HEK293T (cell line): ENCODE results near the gene TMEM176B.

ENCODE experiments used
- ARNT ChIP-seq: fragments of 450-650 bp; IDR thresholded peaks from 2 replicates; pipeline ENCODE4 v1.6.1; 2017; ENCODE audit warnings: mild to moderate bottlenecking
- BHLHE40 ChIP-seq: fragments of 450-650 bp; IDR thresholded peaks from 2 replicates; pipeline ENCODE4 v1.6.1; 2016; ENCODE audit warnings: mild to moderate bottlenecking, moderate library complexity, borderline replicate concordance
- CTBP1 ChIP-seq: fragments of 450-650 bp; IDR thresholded peaks from 2 replicates; pipeline ENCODE4 v1.6.1; 2016; ENCODE audit warnings: borderline replicate concordance
- ELF4 ChIP-seq: fragments of 450-650 bp; IDR thresholded peaks from 2 replicates; pipeline ENCODE4 v1.6.1; 2017; ENCODE audit warnings: antibody characterized with exemption
- FOXA1 ChIP-seq: fragments of 450-650 bp; IDR thresholded peaks from 2 replicates; pipeline ENCODE4 v1.6.1; 2016; ENCODE audit warnings: mild to moderate bottlenecking
- FOXK2 ChIP-seq: fragments of 450-650 bp; IDR thresholded peaks from 2 replicates; pipeline ENCODE4 v1.6.1; 2016; ENCODE audit warnings: mild to moderate bottlenecking
- FOXM1 ChIP-seq: fragments of 450-650 bp; IDR thresholded peaks from 2 replicates; pipeline ENCODE4 v1.6.1; 2017; ENCODE audit warnings: mild to moderate bottlenecking, borderline replicate concordance
- HDGF ChIP-seq: fragments of 450-650 bp; IDR thresholded peaks from 2 replicates; pipeline ENCODE4 v1.6.1; 2017; ENCODE audit warnings: antibody characterized with exemption, borderline replicate concordance
- L3MBTL2 ChIP-seq: fragments of 450-650 bp; conservative IDR thresholded peaks from 2 replicates; pipeline ENCODE4 v1.6.1; 2016; ENCODE audit warnings: mild to moderate bottlenecking
- PKNOX1 ChIP-seq: fragments of 450-650 bp; IDR thresholded peaks from 2 replicates; pipeline ENCODE4 v1.6.1; 2016
- SP1 ChIP-seq: fragments of 450-650 bp; IDR thresholded peaks from 2 replicates; pipeline ENCODE4 v1.6.1; 2017
- SUZ12 ChIP-seq: fragments of 450-650 bp; IDR thresholded peaks from 2 replicates; pipeline ENCODE4 v1.6.1; 2016; ENCODE audit warnings: mild to moderate bottlenecking
- TARDBP ChIP-seq: fragments of 450-650 bp; IDR thresholded peaks from 2 replicates; pipeline ENCODE4 v1.6.1; 2016
- ZNF384 ChIP-seq: fragments of 450-650 bp; IDR thresholded peaks from 2 replicates; pipeline ENCODE4 v1.6.1; 2016

GRCh38 chr7:150806863-150807262 is 6.7 kb upstream of the TMEM176B start:
- TF ChIP-seq TARDBP: no peak
- TF ChIP-seq CTBP1: no peak
- TF ChIP-seq BHLHE40: no peak
- no peak for TF ChIP-seq SP1
- TF ChIP-seq ARNT: no peak
- TF ChIP-seq PKNOX1: no peak
- no peak for TF ChIP-seq HDGF
- TF ChIP-seq ZNF384: no peak
- no peak for TF ChIP-seq FOXA1
- TF ChIP-seq FOXM1: no peak
- TF ChIP-seq ELF4: no peak
- TF ChIP-seq FOXK2: no peak
- no peak for TF ChIP-seq L3MBTL2
- no peak for TF ChIP-seq SUZ12
